ENCODE data around the gene IGSF9B. TPM values are rescaled to one million over a fixed set of nuclear protein-coding genes. Genes with fewer than 3 reads are reported as not detected.

The IGSF9B gene
- total and polyA plus RNA-seq, 2 of the 13 experiments (the other 11 are each of a cell fraction or from before 2014, with no cell fraction given), result not detected

DNA sequence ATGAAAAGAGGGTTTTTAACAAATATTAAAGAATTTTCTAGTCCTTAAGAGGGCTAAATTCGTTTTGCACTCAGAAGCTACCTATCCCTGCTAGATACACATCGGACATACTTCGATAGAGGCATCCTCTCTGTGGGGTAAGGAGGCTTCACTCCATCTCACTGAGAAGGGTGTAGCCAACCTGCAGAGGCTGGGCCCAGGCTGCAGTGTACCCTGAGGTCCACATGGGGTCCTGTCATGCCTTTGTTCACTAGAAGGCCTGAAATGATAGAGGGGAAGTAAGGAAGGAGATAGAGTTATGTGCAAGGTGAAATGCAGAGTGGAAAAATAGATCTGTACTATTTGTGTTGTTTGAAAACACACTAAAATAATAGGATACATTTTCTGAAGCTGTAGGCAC, 45.6 kb downstream of the IGSF9B start:
- H3K4me1 ChIP-seq (ENCODE audit: insufficient read depth, low read length), result no peaks in the 10 kb centered on the region
- POLR2A ChIA-PET, result no interaction called here
- H3K36me3 ChIP-seq (replicated peaks in 1 of 2; ENCODE audit: control insufficient read depth in 1 of 2, insufficient read depth in 2 of 2, low read length in 2 of 2), result no peaks in the 10 kb centered on the region
- no peak overlapping the region for H3K9ac ChIP-seq (ENCODE audit: insufficient read depth, low read depth, low read length)
- H3K27ac ChIP-seq (ENCODE audit: extremely low read length, insufficient read depth, low read length), result no peak overlapping the region
- in situ Hi-C loops (cut with HindIII; ENCODE audit: extremely low pct_ligation_motif_present, low pct_unique_long_range_greater_than_20kb), result no loop called here
- peaks cover 3 to 56% of the 10 kb centered on the region in 2 experiments; a peak in 3 of 5 replicates for H3K27me3 ChIP-seq (ENCODE audit: control insufficient read depth in 1 of 2, insufficient read depth in 2 of 2, low read length in 2 of 2)
- CTCF ChIA-PET (ENCODE audit: low intra/inter-chr PET ratio, low total read pairs), result no interaction called here
- no peaks in the 10 kb centered on the region for H3K9me3 ChIP-seq (ENCODE audit: low read length)
- no TSS peak for BruUV-seq (replicated peaks)
- H4K20me1 ChIP-seq (ENCODE audit: insufficient read depth, low read length), result no peaks in the 10 kb centered on the region
- intact Hi-C loops (cut with micrococcal nuclease; ENCODE audit: unreplicated experiment), result no loop called here
- peak; percentile 93 for ATAC-seq
- H3K4me3 ChIP-seq (replicated peaks in 1 of 3; ENCODE audit: insufficient read depth in 1 of 3, low read depth in 2 of 3, low read length in 3 of 3), result no peak overlapping the region
- no peak overlapping the region for H2AFZ ChIP-seq (ENCODE audit: low read length)
- DNase-seq (ENCODE audit: low spot score), result no peak
- no peak for FAIRE-seq
- H3K4me2 ChIP-seq (ENCODE audit: low read depth, low read length), result no peak overlapping the region
- 0% methylated on average over 3 of the region's 3 CpGs for whole genome bisulfite sequencing (ENCODE audit: low lambda C conversion rate)
- H3K79me2 ChIP-seq (ENCODE audit: insufficient read depth, low read length), result no peaks in the 10 kb centered on the region
- TF ChIP-seq, protein P1, sequence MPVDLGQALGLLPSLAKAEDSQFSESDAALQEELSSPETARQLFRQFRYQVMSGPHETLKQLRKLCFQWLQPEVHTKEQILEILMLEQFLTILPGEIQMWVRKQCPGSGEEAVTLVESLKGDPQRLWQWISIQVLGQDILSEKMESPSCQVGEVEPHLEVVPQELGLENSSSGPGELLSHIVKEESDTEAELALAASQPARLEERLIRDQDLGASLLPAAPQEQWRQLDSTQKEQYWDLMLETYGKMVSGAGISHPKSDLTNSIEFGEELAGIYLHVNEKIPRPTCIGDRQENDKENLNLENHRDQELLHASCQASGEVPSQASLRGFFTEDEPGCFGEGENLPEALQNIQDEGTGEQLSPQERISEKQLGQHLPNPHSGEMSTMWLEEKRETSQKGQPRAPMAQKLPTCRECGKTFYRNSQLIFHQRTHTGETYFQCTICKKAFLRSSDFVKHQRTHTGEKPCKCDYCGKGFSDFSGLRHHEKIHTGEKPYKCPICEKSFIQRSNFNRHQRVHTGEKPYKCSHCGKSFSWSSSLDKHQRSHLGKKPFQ (CRISPR knock-in tag; IDR thresholded peaks at IDR 0.05; ENCODE audit: insufficient replicate concordance), result no peak
- TF ChIP-seq U2AF2 (IDR thresholded peaks at IDR 0.05; ENCODE audit: low read depth, low read length), result no peak
- no peak for TF ChIP-seq HOXA7 (CRISPR knock-in tag; IDR thresholded peaks at IDR 0.05)
- TF ChIP-seq ZSCAN22 (CRISPR knock-in tag; IDR thresholded peaks at IDR 0.05), result no peak
- TF ChIP-seq DPF2 (CRISPR knock-in tag; IDR thresholded peaks at IDR 0.05; ENCODE audit: borderline replicate concordance, low read depth), result no peak
- TF ChIP-seq, protein P2, sequence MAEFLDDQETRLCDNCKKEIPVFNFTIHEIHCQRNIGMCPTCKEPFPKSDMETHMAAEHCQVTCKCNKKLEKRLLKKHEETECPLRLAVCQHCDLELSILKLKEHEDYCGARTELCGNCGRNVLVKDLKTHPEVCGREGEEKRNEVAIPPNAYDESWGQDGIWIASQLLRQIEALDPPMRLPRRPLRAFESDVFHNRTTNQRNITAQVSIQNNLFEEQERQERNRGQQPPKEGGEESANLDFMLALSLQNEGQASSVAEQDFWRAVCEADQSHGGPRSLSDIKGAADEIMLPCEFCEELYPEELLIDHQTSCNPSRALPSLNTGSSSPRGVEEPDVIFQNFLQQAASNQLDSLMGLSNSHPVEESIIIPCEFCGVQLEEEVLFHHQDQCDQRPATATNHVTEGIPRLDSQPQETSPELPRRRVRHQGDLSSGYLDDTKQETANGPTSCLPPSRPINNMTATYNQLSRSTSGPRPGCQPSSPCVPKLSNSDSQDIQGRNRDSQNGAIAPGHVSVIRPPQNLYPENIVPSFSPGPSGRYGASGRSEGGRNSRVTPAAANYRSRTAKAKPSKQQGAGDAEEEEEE (CRISPR knock-in tag; IDR thresholded peaks at IDR 0.05; ENCODE audit: borderline replicate concordance), result no peak
- TF ChIP-seq NCOA2 (CRISPR knock-in tag; IDR thresholded peaks at IDR 0.05), result no peak
- TF ChIP-seq ZNF30 (CRISPR knock-in tag; IDR thresholded peaks at IDR 0.05), result no peak
- no peak for TF ChIP-seq RARG (CRISPR knock-in tag; IDR thresholded peaks at IDR 0.05; ENCODE audit: low read depth)
- no peak for TF ChIP-seq NPAS2 (CRISPR knock-in tag; IDR thresholded peaks at IDR 0.05; ENCODE audit: borderline replicate concordance)
- no peak for TF ChIP-seq ZNF296 (CRISPR knock-in tag; conservative IDR thresholded peaks at IDR 0.05)
- TF ChIP-seq, protein P3, sequence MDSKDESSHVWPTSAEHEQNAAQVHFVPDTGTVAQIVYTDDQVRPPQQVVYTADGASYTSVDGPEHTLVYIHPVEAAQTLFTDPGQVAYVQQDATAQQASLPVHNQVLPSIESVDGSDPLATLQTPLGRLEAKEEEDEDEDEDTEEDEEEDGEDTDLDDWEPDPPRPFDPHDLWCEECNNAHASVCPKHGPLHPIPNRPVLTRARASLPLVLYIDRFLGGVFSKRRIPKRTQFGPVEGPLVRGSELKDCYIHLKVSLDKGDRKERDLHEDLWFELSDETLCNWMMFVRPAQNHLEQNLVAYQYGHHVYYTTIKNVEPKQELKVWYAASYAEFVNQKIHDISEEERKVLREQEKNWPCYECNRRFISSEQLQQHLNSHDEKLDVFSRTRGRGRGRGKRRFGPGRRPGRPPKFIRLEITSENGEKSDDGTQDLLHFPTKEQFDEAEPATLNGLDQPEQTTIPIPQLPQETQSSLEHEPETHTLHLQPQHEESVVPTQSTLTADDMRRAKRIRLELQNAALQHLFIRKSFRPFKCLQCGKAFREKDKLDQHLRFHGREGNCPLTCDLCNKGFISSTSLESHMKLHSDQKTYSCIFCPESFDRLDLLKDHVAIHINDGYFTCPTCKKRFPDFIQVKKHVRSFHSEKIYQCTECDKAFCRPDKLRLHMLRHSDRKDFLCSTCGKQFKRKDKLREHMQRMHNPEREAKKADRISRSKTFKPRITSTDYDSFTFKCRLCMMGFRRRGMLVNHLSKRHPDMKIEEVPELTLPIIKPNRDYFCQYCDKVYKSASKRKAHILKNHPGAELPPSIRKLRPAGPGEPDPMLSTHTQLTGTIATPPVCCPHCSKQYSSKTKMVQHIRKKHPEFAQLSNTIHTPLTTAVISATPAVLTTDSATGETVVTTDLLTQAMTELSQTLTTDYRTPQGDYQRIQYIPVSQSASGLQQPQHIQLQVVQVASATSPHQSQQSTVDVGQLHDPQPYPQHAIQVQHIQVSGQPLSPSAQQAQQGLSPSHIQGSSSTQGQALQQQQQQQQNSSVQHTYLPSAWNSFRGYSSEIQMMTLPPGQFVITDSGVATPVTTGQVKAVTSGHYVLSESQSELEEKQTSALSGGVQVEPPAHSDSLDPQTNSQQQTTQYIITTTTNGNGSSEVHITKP (CRISPR knock-in tag; IDR thresholded peaks at IDR 0.05; ENCODE audit: low read depth), result no peak
- TF ChIP-seq ZNF776 (CRISPR knock-in tag; IDR thresholded peaks at IDR 0.05), result no peak
- no peak for TF ChIP-seq ZNF224 (CRISPR knock-in tag; IDR thresholded peaks at IDR 0.05)
- no peak for TF ChIP-seq ZKSCAN1 (IDR thresholded peaks at IDR 0.05; ENCODE audit: low read length)
- no peak for TF ChIP-seq SKI (IDR thresholded peaks at IDR 0.05; ENCODE audit: partially characterized antibody)
- no peak for TF ChIP-seq ZNF10 (CRISPR knock-in tag; IDR thresholded peaks at IDR 0.05; ENCODE audit: borderline replicate concordance, low read depth)
- TF ChIP-seq, protein P4, sequence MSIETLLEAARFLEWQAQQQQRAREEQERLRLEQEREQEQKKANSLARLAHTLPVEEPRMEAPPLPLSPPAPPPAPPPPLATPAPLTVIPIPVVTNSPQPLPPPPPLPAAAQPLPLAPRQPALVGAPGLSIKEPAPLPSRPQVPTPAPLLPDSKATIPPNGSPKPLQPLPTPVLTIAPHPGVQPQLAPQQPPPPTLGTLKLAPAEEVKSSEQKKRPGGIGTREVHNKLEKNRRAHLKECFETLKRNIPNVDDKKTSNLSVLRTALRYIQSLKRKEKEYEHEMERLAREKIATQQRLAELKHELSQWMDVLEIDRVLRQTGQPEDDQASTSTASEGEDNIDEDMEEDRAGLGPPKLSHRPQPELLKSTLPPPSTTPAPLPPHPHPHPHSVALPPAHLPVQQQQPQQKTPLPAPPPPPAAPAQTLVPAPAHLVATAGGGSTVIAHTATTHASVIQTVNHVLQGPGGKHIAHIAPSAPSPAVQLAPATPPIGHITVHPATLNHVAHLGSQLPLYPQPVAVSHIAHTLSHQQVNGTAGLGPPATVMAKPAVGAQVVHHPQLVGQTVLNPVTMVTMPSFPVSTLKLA (IDR thresholded peaks at IDR 0.05), result no peak
